ENCODE measurements around the gene NCAM1.
"Not testable (repeated sequence)": the region's sequence is repeated elsewhere in the genome, so short reads cannot be mapped to it uniquely, and the experiment has no call there.

NCAM1 gene

DNA sequence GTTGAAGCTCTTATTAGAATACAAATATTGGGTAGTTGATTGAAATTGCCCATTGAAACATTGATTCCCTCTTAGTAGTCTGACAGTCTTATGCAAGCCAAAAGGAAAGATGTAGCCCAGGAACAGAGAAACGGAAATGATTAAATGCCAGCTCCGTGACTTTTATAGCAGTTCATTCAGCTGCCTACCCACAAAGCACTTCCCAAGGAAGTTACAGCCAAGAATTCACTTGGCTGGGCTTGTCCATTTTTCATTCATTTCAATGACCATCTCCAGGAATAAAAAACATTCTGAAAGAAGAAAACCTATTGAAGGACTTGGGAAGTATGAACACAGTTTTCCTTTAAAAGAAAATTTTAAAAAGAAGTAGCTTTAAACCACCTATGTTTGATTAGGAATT lies 62.0 kb downstream of the NCAM1 start:
- DNase-seq: no peak

DNA sequence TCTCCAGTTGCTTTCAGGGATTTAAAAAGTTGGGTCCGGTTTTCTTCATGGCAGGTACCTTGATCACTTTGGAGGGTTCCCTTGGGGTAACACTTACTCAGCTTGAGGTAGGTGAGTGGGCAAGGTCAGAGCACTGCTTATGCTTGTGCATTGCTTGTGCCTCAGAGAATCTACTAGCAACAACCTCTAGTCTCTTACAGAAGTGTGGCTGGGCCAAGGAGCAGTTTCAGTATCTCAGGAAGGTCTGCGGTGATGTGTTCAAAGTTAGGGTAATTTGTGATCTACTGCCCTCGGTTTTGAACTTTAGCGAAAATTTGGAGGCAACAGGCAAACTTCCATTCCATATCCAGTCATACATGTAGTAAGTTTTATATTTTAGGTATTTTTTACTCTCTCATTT lies 62.8 kb downstream of the NCAM1 start:
- no peak for DNase-seq

DNA sequence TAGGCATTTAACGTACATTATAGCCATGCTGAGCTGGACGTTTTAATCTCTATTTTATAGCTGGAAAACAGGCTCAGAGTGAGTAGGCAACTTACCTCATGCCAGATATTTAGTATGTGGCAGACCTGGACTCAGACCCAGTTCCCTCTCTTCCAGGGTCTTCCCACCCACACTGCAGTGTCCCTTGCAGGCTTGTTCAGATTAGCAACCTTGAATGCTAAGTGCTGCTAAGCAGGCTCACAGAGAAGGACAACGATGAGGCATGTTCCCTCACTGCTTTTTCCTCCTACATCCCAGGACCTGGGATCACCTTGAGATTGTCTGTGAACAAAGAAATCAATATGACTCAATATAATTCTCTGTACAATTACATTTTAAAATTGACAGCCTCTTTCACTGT lies 65.6 kb downstream of the NCAM1 start:
- no peak for DNase-seq

DNA sequence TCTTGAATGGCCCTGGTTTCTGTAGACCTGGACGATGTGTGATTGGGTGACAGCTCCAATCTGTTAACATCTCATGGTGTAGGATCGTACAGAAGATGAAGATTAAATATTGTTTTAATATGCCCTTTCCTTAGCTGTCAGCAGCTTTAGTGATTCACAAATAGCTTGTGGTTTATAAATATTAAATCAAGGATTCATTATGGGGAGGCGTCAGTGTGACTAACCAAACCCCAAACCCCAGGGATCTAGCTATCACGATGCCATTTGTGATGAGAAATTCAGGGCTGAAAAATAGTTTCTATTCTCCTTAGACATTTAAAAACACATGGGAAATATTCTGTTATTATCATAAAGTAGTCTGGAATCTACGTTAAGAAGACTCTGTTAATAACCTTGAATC lies 73.4 kb downstream of the NCAM1 start:
- no peak for DNase-seq

DNA sequence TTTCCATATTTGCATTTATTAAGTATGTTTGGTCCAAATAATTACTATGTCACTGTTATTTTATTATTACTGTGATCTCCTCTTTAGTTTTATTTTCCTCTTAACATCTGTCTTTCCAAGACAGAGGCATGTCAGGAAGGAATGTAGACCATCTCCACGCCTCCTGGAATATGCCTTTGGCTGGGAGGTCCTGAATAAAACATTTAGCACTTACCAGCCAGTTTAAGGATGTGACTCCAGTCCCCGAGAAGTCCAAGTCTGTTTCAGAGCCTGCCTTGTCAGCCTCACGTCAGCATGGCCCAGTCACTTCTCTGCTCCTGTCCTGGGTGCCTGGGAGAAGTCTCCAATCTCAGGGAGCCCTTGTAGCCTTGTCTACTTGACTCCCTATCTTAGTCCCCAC lies 74.5 kb downstream of the NCAM1 start:
- no peak for DNase-seq

DNA sequence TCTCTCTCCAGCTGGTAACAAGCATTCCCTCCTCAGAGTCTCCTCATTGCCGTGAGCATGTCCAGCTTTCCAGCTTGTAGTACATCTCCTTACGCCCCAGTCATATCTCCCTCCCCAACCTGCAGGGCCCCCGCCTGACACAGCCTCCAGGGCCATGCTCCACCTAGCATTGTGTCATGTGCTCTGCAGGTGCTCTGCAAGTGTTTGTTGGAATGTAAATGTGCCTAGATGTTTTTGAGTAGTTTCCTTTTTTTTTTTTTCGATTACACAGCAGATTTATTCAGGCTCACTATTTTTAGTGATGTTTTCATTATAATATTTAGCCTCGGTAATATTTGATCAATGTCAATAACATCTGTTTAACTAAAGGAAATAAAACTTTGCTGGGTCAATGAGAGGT lies 82.5 kb downstream of the NCAM1 start:
- no peak for DNase-seq

DNA sequence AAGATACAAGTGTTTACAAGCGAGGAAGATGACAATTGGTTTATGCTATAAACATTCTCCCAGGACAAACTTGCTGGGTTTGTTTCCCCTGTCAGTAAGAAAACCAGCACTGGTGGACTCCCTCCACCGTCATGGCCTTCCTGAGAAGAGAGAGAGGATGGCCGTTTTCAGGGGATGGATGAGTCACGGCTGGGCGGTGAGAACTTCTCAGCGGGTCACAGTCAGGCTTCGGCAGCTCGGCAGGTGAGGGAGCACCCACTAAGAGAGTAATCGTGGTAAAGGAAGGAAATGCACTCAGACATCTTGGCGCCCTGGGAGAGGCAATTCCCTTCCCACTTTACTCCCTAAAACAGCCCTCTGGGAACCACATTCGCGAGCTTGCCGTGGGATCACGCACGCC lies 83.9 kb downstream of the NCAM1 start:
- DNase-seq: no peak

DNA sequence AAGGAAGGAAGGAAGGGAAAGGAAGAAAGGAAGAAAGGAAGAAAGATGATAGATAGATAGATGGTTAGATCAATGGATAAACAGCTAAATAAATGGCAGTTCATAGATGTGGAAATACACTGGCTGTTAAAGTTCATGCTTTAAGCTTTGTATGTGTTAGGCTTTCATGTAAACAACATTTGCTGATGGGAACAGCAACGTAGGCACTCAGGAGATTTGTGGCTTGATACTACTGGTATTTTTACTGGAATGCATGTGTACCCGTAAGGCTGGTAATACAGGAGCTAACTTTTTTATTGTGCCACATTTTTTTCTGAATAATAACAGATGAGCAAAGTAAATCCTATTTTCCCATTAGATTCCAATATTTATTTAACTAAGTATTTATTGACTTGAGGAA lies 85.6 kb downstream of the NCAM1 start:
- no peak for DNase-seq

DNA sequence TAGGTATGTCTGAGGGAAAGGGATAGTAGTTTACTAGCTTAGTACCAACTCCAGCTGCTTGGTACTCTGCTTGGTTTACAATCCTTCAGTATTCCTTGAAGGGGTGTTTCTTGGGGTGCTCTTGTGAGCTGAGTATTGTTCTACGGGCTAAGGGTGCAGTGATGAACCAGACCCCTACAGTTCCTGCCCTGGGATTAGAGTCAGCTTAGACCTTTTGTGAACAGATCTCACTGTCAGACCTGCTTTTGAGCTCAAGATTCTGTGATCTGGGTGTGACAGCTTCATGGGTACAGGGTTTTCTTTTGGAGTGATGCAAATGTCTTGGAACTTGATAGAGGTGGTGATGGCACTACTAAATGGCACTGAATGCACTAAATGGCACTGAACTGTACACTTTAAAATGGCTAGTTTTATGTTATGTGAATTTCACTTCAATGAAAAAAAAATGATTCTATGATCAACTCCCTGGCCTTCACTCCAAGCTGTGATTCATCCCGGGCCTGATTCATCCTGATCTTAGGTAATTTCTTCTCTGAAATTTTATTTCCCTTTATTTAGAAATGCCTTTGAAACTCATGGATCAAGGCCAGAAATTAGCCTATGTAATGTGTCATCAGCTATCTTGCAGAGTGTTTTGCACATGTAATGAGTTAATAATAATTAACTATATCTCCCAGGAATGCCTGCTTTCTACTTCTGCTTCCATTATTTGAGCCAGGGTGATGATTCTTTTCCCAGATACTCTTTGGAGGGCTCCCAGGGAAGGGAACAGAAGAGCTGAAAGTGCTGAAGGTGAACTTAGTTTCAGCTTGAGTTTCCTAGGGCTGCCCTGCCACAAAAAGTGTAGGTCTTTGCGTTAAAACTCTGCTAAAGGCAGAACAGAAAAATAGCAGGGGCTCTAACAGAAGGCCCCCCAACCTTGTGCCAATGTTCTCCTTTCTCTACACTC lies 87.9 kb downstream of the NCAM1 start:
- no peak for DNase-seq

DNA sequence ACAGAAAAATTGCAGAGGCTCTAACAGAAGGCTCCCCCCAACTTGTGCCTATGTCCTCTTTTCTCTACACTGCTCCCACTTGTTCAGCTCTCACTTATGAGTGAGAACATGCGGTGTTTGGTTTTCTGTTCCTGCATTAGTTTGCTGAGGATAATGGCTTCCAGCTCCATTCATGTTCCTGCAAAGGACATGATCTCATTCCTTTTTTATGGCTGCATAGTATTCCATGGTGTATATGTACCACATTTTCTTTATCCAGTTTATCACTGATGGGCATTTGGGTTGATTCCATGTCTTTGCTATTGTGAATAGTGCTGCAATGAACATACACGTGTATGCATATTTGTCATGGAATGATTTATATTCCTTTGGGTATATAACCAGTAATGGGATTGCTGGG lies 91.8 kb downstream of the NCAM1 start:
- not testable (repeated sequence) for DNase-seq

DNA sequence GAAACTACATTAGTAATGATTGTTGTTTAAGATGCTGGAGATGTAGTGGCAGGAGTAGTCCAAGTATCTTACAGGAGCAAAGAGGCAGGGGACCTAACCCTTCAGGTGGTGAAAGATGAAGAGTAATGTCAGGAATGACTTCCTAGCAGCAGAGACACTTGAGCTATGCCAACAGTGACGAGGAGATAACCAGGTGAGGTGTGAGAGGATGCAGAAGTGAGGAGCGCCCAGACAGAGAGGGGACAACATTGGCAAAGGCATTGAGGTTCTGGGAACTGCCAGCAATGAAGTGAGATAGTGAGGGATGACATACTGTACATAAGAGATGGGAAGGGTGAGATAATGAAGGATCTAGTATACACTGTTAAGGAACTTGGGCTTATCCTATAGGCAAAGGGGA lies 95.8 kb downstream of the NCAM1 start:
- DNase-seq: no peak

DNA sequence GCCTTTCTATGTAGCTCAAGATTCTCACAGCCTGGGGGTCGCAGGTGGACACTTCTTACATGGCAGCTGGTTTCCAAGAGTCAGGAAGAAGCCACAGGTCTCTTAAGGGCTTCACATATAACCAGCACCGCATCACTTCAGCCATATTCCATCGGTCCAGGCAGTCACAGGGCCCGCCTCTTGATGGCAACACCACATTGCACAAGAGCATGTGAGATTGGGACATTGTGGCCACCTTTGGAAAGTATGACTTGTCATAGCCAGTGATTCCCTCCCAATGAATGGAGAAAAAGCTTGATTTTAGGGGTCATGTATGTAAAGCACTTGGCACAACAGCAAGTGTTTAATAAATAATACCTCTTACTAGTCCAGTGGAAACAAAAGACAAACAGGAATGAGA lies 98.3 kb downstream of the NCAM1 start:
- DNase-seq: no peak

DNA sequence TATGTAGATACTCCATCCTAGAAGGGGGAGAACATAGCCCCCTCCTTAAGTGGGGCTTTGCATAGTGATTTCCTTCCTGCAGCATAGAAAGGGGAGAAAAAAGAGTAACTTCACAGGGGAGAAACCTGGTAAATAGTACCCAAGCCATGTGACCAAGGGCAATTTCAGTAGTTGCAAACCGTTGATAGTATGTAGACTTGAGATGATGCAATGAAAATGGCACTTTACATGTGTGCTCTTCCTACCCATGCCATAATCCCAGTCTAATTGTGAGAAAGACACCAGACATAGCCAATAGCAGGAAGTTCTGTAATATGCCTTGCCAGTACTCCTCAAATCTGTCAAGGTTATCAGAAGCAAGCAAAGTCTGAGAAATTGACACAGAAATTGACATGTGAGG lies 104.1 kb downstream of the NCAM1 start:
- no peak for DNase-seq

DNA sequence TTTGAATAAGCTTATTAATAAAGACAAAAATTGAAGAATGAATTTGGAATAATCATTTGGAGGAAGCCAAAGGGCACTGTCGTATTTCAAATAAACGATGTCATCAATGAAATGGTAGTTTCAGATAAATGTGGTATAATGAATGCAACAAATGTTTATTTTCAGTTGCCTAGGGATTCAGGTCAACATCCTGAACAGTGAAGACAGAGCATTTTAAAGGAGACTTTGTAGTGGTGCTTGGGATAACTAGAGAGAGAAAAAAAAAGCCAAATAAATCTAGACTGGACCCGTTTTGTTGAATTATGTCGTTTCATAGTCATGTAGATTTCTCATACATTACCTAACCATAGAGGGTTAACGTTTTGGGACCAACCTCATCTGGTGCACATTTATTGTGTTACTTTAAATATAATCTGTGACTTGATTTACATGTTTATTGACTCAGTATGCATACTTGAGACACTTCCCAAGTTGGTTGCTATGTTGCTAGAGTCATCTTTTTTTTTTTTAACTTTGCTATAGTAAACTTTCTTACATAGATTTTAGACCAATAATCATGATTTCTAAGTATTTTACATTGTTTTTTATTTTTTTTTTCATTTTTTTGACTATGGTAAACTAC lies 111.1 kb downstream of the NCAM1 start:
- DNase-seq: no peak

DNA sequence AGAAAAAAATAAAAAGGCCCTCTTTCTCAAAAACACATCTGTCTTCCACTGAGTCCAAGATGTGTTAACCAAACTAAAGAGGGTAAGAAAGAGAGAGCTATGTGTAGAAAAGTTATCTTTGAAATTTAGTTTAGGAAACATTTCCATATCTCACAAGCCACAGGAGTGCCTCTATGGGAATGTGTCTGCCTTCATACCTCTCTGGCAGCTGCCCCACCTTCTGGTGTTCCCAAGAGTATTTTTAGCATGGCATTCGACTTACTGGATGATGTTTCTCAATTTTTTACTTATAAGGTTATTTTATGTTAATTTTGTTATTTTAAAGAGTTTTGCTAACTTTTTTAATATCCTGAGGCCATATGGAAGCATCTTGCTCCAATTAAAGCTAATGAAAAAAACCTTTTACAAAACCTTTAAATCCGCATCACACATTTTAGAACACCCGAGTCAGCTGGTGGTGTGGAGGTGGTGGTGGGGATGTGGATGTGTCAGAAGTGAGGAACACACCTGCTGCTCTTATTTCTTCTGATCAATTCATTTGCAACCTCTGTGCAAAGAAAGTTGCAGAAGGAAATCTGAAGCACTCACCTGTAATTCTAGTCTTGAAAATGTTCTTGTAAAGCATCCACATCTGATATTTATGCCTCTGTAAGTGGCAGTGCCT lies 112.2 kb downstream of the NCAM1 start:
- no peak for DNase-seq

DNA sequence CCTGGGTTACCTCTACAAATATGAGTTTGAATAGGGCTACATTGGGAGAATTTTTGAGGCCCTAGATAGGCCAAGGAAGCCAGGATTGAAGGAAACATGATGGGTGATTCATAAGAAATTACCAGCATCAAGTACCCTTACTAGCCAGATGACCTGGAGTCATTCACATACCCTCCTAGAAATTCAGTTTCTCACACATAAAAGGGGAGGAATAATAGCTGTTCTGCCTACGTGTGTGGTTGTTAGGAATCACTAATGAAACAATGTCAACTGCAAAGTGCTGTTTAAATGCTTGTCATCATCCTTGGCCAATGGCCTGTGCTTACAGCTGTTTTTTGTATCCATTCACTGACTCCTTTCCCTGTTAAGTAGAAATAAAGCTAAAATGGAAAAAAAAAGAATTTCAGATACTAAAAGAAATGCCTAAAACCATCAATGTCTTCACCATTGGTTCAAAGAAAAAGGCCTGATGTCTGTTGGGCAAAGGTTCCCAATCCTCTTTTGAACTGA lies 114.4 kb downstream of the NCAM1 start:
- no peak for DNase-seq

DNA sequence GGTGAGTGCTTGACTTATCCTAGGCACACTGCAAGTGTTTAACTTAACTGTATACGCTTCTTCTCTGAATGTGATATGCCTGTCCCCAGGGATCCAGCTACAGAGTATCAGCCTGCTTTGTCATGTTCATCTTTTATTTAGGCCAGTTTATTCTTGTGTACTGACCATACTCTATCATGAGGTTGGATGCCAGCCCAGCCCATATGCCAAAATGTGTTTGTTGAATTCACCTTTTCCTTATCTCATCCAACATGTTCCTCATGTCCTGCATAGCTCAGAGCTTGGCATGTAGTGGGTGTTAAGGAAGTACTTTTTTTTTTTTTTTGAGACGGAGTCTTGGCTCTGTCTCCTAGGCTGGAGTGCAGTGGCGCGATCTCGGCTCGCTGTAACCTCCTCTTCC lies 116.2 kb downstream of the NCAM1 start:
- DNase-seq: no peak

DNA sequence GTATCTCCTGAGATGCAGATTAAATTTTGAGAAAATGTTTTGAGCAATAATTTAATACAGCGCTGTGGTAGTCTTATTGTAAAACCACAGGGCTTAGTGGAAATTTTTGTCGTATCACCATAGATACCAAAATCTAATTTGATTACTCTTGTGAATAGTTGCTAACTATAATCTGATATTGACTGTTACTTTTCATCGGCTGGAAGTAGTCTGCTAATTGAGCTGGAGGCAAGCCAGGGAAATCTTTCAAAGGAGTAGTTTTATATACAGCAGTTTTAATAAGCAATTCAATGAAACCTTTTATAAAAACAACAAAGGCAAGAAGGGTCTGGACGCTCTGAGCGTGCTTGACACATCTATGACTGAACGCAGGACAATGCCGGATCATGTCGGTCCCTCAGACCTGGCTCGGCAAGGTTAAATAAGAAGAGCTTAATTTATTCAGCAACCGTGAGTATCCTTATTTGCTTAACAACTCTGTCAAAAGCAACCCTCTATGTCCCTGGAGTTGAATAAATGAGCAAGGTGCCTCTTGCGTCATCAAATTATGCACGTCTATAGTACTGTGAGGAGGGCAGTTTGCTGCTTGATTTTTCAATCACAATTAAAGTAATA lies 121.2 kb downstream of the NCAM1 start:
- no peak for DNase-seq

DNA sequence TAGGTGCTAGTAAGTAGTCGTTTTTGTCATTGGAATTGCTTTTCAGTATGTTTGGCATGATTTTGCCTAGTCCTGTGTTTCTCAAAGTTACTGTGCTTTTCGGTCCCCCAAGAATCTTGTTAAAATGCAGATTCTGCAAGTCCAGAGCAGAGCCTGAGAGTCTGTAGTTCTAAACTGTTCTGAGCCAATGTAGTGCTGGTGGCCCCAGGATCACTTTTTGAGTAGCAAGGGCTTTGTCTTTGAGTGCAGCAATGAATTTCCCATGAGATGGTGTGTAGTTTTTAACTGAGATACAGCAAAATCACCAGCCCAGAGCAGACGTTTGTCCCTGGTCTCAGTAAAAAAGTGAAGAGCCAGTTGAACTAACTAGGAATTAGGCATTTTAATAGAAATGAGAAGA lies 122.4 kb downstream of the NCAM1 start:
- no peak for DNase-seq

DNA sequence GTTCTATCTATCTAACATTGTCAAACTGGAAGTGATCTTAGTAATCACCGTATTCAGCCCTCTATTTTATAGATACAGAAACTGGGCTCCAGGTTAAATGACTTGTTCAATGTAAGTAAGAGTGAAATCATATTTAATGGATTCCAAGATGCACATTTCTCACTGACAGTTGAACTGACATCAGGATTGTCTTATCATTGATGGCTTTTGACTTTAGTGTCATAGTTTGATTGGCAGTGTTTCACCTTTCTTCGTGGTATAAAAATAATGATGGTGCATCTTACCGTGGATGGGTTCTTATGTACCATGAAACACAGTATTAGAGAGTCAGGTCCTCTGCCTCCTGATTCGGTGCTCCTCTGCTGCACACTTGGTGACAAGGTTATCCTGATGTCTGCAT lies 123.1 kb downstream of the NCAM1 start:
- DNase-seq: no peak

DNA sequence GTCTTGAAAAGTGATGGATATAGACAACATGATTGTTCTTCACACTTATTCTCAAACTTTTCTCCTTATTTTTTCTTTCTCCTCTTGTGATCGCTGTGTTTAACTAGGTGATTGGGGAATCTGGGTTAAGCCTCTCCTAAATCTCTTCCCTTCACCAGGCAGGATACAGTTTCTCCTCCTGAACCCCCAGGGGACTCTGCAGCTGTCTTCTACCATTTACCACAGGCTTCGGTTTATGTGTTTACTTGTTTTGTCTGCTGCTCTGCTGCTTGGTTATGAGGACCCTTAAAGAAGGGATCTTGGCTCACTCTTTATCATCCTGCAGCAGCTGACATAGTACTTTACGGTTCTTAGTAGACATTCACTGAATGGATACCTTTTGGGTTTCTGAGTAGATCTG lies 124.2 kb downstream of the NCAM1 start:
- DNase-seq: no peak

DNA sequence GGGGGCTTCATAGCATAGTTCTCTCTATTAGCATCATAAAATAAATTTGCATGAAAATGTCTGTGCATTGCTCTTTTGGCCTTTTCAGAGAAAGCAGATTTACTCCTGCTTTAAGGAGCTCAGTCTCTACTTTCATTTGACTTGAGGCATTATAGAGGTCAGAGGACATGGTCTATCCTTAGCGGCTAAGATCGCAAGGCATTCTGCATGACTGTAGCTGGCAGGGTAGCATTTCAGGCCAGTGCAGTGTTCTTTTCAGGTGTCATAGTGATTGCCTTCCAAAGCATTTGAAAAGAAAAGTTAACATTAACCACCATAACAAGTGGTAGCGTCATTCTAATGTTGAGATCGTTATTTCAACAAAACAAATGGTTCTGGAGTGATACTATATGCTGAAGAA lies 126.5 kb downstream of the NCAM1 start:
- DNase-seq: no peak

DNA sequence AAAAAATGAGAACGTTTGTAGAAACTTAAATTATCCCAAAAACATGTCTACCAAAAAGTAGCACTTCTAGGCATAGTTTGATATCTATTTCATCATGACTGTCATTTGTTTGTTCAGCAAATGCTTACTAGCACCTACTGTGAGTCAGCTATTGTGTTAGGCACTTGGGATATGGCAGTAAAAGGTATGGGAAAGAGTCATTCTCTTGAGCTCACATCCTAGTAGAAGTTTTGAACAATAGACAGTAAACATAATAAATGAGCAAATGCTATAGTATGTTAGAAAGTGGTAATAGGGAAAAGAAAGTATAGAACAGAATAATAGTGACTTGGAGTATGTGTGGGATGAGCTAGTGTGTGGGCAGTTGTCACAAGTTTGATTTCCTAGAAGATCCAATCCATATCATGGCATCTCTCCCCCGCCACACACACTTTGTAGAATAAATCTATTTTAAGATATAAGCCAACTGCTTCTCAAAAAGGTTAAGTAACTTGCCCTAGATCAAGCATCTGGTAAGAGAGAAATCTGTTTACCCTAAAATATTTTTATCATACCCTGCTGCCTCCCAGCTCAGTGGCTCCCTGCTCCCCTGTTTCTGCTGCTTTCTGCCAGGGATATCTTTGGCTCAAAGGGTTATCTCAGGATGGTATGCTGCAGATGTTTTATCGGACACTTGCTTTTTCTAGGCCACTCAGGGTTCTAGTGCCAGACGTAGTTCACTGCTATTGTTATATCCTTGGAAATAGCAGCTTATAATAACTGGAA lies 129.7 kb downstream of the NCAM1 start:
- no peak for DNase-seq

All from stimulated activated CD4-positive, alpha-beta T cell treated with anti-CD3 and anti-CD28 coated beads, Interleukin-2, amount 100 ng/mL, for 48 hours (primary cell).